Pulmonary artery endothelial cell (primary cell): ENCODE data around the gene IPCEF1. TPM values are rescaled to one million over a fixed set of nuclear protein-coding genes. Genes with fewer than 3 reads are reported as not detected.

ENCODE experiments used
- DNase-seq: peaks from one replicate; pipeline ENCODE4 v3.0.0-alpha.2; 2011; ENCODE audit warnings: low read depth, low spot score
- total RNA-seq: library from RNA; depleted of rRNA; stranded (reverse); fragments of >200 nt; gene quantifications from 2 replicates; pipeline ENCODE4 v1.2.3, GENCODE V29; 2014

IPCEF1 gene
- total RNA-seq, 1 donor from 2014 or later, result under 0.01 TPM

- no peak for DNase-seq
Observed at GRCh38 chr6:154373971-154374370, 17.4 kb upstream of the IPCEF1 start.

DNA sequence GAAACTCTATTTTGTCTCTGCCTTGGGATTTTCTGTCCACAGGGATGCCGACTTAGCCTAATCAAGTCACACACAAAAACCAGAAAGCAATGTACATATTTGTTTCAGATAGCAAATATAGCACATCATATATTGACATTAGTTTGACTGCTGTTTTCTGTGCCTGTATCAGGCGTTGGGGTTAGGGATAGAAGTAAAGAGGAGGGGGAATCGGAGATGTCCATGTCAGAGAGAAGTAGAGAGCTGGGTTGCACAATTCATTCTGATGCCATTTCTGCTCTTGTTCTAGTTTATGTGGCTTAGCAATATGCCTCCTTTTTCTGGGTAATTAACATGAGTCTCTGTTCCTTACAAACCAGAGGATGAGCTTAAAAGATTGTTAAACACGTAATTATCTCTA, 14.7 kb upstream of the IPCEF1 start:
- DNase-seq, result no peak

- peak; percentile 26 for DNase-seq
Observed at GRCh38 chr6:154370545-154370944, 13.9 kb upstream of the IPCEF1 start.

DNA sequence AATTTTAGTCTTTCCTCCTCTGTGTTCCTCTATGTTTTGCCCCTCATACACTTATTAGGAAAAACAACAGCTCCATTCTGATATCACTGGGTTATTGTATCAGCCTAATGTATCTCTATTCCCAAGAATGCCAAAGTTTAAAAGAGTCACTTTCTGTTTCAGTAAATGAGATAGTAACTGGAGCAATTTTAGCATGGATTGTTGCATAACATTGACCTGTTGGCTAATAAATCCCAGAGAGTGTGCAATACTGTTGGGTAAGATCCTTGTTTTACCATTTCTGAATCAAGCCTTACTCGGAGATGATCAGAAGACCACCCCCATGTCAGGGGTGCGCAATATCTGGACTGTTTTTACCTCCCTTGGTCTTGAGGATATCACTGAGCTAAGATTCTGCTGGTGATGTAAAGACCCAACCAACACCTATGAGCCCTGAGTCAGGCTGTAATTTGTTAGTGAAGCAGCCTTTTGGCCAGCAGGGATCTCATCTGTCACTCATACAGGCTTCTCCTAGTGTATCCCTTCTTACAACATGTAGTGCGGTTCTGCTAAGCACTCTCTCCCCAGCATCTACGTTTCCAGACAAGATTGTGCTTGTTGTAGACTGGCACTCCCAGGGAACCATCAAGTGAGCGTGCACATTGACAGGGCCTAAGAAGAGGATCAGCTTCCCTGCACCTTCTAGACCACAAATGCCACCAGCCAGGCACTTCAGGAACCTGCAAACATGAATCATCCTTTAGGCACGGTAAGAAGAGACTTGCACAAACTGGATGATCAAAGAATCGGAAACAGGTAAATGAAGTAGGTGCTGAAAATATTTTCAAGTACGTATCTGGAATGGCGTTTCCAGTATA, 11.5 kb upstream of the IPCEF1 start:
- DNase-seq, result no peak

- DNase-seq, result no peak
Observed at GRCh38 chr6:154367336-154367735, 10.7 kb upstream of the IPCEF1 start.

DNA sequence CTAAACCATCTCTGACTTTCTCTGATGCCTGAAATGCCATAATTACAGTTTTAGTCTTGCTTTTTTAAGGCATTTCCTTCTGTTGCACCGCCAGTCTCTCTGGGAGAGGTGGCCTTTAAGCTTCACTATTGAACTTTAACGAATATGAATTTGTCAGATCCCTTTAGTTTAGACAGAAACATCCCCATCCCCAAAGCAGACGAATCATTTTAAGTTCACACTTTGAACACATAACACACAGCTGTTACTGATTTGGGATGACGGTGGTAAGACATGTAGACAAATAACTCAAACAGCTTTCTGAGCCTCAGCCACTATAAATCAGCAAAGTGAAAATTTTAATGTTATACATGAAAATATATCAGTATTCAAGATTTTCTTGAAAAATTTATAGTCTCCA, 7.2 kb upstream of the IPCEF1 start:
- DNase-seq, result no peak

DNA sequence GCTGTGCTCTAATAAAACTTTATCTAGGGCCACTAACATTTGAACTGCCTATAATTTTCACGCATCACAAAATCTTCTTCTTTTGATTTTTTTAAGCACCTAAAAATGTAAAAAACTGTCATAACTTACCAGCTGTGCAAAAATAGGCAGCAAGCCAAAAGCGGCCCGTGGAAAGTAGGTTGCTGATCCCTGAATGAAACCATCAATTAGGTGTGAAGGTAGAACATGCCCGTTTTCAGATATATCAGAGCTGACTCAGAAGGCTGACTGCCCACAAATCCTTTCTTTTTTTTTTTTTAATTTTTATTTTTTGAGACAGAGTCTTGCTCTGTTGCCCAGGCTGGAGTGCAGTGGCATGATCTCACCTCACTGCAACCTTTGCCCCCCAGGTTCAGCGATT, 4.9 kb upstream of the IPCEF1 start:
- no peak for DNase-seq

GRCh38 chr6:154360476-154360875, 3.9 kb upstream of the IPCEF1 start:
- no peak for DNase-seq

GRCh38 chr6:154359679-154360078, 3.1 kb upstream of the IPCEF1 start:
- DNase-seq, result no peak

- DNase-seq, result no peak
Observed at GRCh38 chr6:154359161-154359574, 2.6 kb upstream of the IPCEF1 start.

GRCh38 chr6:154358019-154358545, 1.5 kb upstream of the IPCEF1 start:
- no peak for DNase-seq

GRCh38 chr6:154356113-154356512, 490 bp downstream of the IPCEF1 start:
- DNase-seq, result no peak

GRCh38 chr6:154354265-154354777, 2.3 kb downstream of the IPCEF1 start:
- no peak for DNase-seq

DNA sequence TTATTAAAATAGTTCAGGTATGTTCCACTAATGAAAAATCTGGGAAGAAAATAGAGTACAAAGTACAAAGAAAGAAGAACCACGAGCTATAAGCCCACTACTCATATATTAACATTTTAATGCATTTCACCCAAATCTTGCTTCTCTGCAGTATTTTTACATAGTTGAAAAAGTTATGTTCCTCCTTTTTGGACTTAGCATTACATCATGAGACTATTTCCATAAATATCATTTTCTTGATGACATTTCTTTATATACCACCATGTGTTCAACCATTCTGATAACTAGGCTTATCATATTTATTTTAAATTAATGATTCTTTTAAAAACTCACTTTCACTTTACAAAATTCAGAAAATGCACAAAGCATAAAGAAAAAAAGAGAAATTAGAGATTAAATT, 3.0 kb downstream of the IPCEF1 start:
- no peak for DNase-seq

DNA sequence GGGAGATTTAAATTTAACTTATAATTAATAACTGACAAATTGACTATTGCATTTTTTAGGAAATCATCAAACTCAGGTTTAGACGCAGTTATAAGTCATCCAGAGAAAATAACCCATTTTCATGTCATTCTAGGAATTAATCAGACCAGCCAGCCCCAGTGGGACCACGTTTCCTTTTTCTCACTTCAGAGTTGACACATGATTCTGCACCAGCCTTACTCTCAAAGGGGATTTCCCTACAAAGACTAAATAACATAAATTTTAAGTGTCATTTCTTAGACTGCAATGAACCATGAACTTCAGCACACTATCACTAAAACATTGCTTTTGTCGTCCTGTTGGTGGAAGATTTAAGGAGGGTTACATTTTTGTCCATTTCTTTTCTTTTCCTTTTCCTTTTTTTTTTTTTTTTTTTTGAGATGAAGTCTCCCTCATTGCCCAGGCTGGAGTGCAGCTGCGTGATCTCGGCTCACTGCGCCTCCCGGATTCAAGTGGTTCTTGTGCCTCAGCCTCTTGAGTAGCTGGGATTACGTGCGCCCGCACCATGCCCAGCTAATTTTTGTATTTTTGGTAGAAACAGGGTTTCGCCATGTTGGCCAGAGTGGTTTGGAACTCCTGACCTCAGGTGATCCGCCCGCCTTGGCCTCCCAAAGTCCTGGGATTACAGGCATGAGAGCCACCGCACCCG, 3.6 kb downstream of the IPCEF1 start:
- DNase-seq, result no peak

GRCh38 chr6:154350293-154350692, 6.3 kb downstream of the IPCEF1 start:
- no peak for DNase-seq

GRCh38 chr6:154347981-154348380, 8.6 kb downstream of the IPCEF1 start:
- DNase-seq, result no peak

DNA sequence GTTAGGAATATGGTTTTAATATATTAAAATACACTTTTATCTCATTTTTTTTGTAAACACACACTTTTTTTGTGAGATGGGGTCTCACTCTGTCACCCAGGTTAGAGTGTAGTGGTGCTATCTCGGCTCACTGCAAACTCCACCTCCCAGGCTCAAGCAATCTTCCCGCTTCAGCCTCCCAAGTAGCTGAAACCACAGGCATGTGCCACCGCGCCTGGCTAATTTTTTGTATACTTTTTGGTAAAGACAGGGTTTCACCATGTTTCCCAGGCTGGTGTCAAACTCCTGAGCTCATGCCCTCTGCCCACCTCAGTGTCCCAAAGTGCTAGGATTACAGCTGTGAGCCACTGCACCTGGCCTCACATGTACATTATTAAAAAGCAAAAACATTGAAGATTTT, 10.8 kb downstream of the IPCEF1 start:
- DNase-seq, result no peak

- no peak for DNase-seq
Observed at GRCh38 chr6:154343473-154344308, 12.9 kb downstream of the IPCEF1 start.

GRCh38 chr6:154341871-154342270, 14.7 kb downstream of the IPCEF1 start:
- DNase-seq, result no peak

- DNase-seq, result no peak
Observed at GRCh38 chr6:154341336-154341735, 15.3 kb downstream of the IPCEF1 start.
